Cardiac muscle cell (in vitro differentiated cells and primary cell): Measurements from ENCODE around the gene CEACAM4. TPM values are rescaled to one million over a fixed set of nuclear protein-coding genes. Genes with fewer than 3 reads are reported as not detected.
A peak's percentile ranks its signal among the peaks of the same experiment; 100 is the strongest.

Experiments used
- DNase-seq, 2 donors: peaks; one replicate each; pipeline versions ENCODE4 v3.0.0 to v3.0.0-alpha.2; 2010 to 2017; ENCODE audit warnings: low read depth in 1 of 2, low spot score in 1 of 2
- H3K27ac ChIP-seq: fragments of 200-600 bp; sonication (generic); 2 replicates; pipeline ENCODE4 v1.5.1; 2016
- H3K27me3 ChIP-seq: fragments of 200-600 bp; sonication (generic); 2 replicates; pipeline ENCODE4 v1.6.0; 2016; ENCODE audit warnings: control low read depth
- H3K36me3 ChIP-seq: fragments of 200-600 bp; sonication (generic); 2 replicates; pipeline ENCODE4 v1.5.1; 2016; ENCODE audit warnings: control low read depth
- H3K4me1 ChIP-seq: fragments of 200-600 bp; sonication (generic); 2 replicates; pipeline ENCODE4 v1.8.1; 2017; ENCODE audit warnings: low read depth, mild to moderate bottlenecking, mixed run types
- H3K4me3 ChIP-seq: fragments of 200-600 bp; sonication (generic); 2 replicates; pipeline ENCODE4 v1.5.1; 2016; ENCODE audit warnings: mild to moderate bottlenecking
- H3K9me3 ChIP-seq: fragments of 200-600 bp; sonication (generic); 2 replicates; pipeline ENCODE4 v1.5.1; 2017; ENCODE audit warnings: low read depth, mild to moderate bottlenecking, control low read depth
- CTCF ChIP-seq: IDR thresholded peaks from 2 replicates; pipeline ENCODE4 v1.5.1; 2012; ENCODE audit warnings: low read depth, mild to moderate bottlenecking, low read length
- polyA plus RNA-seq: library from polyadenylated mRNA; unstranded; fragments of >200 nt; fragmentation: Nextera tagmentation; extraction: Ambion mirVana; gene quantifications from 2 replicates; pipeline ENCODE4 v1.2.1, GENCODE V29; 2016
- total RNA-seq: library from RNA; depleted of rRNA; stranded (reverse); fragments of >200 nt; gene quantifications from 2 replicates; pipeline ENCODE4 v1.2.3, GENCODE V29; 2016

The CEACAM4 gene
- total and polyA plus RNA-seq, 2 experiments from 2014 or later, result not detected

GRCh38 chr19:41597600-41598041 lies 29.3 kb downstream of the CEACAM4 start:
- peak; percentile 98 for TF ChIP-seq CTCF
- H3K4me1 ChIP-seq, result no peaks in the 10 kb centered on the region
- peak; percentile 45 to 76 for DNase-seq
- H3K36me3 ChIP-seq, result no peaks in the 10 kb centered on the region
- H3K27me3 ChIP-seq, result no peaks in the 10 kb centered on the region
- H3K9me3 ChIP-seq, result no peaks in the 10 kb centered on the region
- no peak overlapping the region for H3K27ac ChIP-seq
- H3K4me3 ChIP-seq, result no peak overlapping the region

GRCh38 chr19:41595890-41596280 lies 31.0 kb downstream of the CEACAM4 start:
- no peak overlapping the region for H3K27ac ChIP-seq
- no peaks in the 10 kb centered on the region for H3K27me3 ChIP-seq
- H3K9me3 ChIP-seq, result no peaks in the 10 kb centered on the region
- H3K4me3 ChIP-seq, result no peak overlapping the region
- TF ChIP-seq CTCF, result no peak
- H3K36me3 ChIP-seq, result no peaks in the 10 kb centered on the region
- H3K4me1 ChIP-seq, result no peaks in the 10 kb centered on the region
- DNase-seq, result no peak

- H3K4me1 ChIP-seq, result no peaks in the 10 kb centered on the region
- no peak overlapping the region for H3K4me3 ChIP-seq
- no peaks in the 10 kb centered on the region for H3K9me3 ChIP-seq
- TF ChIP-seq CTCF, result peak; percentile 75
- peak; percentile 49 to 88 for DNase-seq
- H3K27me3 ChIP-seq, result no peaks in the 10 kb centered on the region
- no peak overlapping the region for H3K27ac ChIP-seq
- no peaks in the 10 kb centered on the region for H3K36me3 ChIP-seq
These were observed 31.5 kb downstream of the CEACAM4 start for GRCh38 chr19:41595258-41595889.

- no peak for TF ChIP-seq CTCF
- no peak overlapping the region for H3K27ac ChIP-seq
- H3K36me3 ChIP-seq, result no peaks in the 10 kb centered on the region
- no peak overlapping the region for H3K4me3 ChIP-seq
- DNase-seq, result no peak
- H3K9me3 ChIP-seq, result no peaks in the 10 kb centered on the region
- H3K27me3 ChIP-seq, result no peaks in the 10 kb centered on the region
- H3K4me1 ChIP-seq, result no peaks in the 10 kb centered on the region
These were observed 34.8 kb downstream of the CEACAM4 start for GRCh38 chr19:41591951-41592562.

GRCh38 chr19:41590936-41591335 lies 35.9 kb downstream of the CEACAM4 start:
- no peak for TF ChIP-seq CTCF
- no peaks in the 10 kb centered on the region for H3K9me3 ChIP-seq
- no peak overlapping the region for H3K27ac ChIP-seq
- no peak for DNase-seq
- H3K36me3 ChIP-seq, result no peaks in the 10 kb centered on the region
- no peaks in the 10 kb centered on the region for H3K4me1 ChIP-seq
- no peak overlapping the region for H3K4me3 ChIP-seq
- H3K27me3 ChIP-seq, result no peaks in the 10 kb centered on the region
